SK-N-SH (cell line): ENCODE data around the gene LRRC8C.

Experiments
- CTCF ChIP-seq: fragments of 200-600 bp; sonication (generic); IDR thresholded peaks from 2 replicates; pipeline ENCODE4 v1.6.1; 2017; ENCODE audit warnings: antibody characterized with exemption, mild to moderate bottlenecking, moderate library complexity
- GABPA ChIP-seq: IDR thresholded peaks from 2 replicates; pipeline ENCODE4 v1.4.0; 2012; ENCODE audit warnings: low read depth, mild to moderate bottlenecking
- MAX ChIP-seq: IDR thresholded peaks from 2 replicates; pipeline ENCODE4 v1.4.0; 2012; ENCODE audit warnings: low read depth
- MXI1 ChIP-seq: IDR thresholded peaks from 2 replicates; pipeline ENCODE4 v1.6.1; 2012; ENCODE audit warnings: mild to moderate bottlenecking, low read depth, low read length, improper control_type of control experiment
- POLR2AphosphoS5 ChIP-seq: IDR thresholded peaks from 2 replicates; pipeline ENCODE4 v1.6.1; 2012; ENCODE audit warnings: low read depth, low read length
- TAF1 ChIP-seq: IDR thresholded peaks from 2 replicates; pipeline ENCODE4 v1.6.1; 2012; ENCODE audit warnings: low read depth, mild to moderate bottlenecking, low read length, moderate library complexity, borderline replicate concordance
- TF ChIP-seq, protein P1 (sequence below): IDR thresholded peaks from 2 replicates; pipeline ENCODE4 v1.4.0; 2012; ENCODE audit warnings: low read depth, borderline replicate concordance
- TF ChIP-seq, protein P2 (sequence below): IDR thresholded peaks from 2 replicates; pipeline ENCODE4; 2012

DNA sequence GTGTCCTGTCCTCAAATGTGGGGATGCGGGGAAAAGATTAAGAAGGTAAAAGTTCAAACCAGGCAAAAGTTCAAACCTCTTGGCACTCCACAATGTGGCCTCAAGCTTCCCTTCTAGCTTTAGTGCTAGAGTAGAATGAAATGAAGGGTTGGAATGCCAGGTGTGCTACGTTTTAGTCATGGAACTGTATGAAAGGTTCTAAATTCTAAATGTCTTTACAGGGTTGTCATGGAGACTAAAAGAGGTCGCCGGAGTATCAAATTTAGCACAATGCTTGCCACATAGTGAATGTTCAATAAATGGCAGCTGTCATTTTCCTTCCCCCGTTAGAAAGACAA, 130.7 kb downstream of the LRRC8C start:
- TF ChIP-seq TAF1 (no peak), GABPA (no peak), CTCF (no peak), MAX (no peak), MXI1 (no peak), POLR2AphosphoS5 (no peak)
- TF ChIP-seq, protein P1, sequence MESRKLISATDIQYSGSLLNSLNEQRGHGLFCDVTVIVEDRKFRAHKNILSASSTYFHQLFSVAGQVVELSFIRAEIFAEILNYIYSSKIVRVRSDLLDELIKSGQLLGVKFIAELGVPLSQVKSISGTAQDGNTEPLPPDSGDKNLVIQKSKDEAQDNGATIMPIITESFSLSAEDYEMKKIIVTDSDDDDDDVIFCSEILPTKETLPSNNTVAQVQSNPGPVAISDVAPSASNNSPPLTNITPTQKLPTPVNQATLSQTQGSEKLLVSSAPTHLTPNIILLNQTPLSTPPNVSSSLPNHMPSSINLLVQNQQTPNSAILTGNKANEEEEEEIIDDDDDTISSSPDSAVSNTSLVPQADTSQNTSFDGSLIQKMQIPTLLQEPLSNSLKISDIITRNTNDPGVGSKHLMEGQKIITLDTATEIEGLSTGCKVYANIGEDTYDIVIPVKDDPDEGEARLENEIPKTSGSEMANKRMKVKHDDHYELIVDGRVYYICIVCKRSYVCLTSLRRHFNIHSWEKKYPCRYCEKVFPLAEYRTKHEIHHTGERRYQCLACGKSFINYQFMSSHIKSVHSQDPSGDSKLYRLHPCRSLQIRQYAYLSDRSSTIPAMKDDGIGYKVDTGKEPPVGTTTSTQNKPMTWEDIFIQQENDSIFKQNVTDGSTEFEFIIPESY = no peak
- TF ChIP-seq, protein P2, sequence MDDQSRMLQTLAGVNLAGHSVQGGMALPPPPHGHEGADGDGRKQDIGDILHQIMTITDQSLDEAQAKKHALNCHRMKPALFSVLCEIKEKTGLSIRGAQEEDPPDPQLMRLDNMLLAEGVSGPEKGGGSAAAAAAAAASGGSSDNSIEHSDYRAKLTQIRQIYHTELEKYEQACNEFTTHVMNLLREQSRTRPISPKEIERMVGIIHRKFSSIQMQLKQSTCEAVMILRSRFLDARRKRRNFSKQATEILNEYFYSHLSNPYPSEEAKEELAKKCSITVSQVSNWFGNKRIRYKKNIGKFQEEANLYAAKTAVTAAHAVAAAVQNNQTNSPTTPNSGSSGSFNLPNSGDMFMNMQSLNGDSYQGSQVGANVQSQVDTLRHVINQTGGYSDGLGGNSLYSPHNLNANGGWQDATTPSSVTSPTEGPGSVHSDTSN = no peak
